OCI-LY1 (cell line): ENCODE data around the gene TRIB2.

Experiments
- CTCF ChIP-seq: fragments of 200-600 bp; sonication (generic), shearing (Covaris generic); IDR thresholded peaks from 2 replicates; pipeline ENCODE4 v1.5.1; 2017; ENCODE audit warnings: mild to moderate bottlenecking, antibody characterized with exemption, low read length, moderate library complexity, mixed read lengths
- EZH2 ChIP-seq: fragments of 200-600 bp; sonication (generic), shearing (Covaris generic); IDR thresholded peaks from 2 replicates; pipeline ENCODE4 v1.8.0; 2017; ENCODE audit warnings: borderline replicate concordance, mixed run types, mild to moderate bottlenecking, antibody characterized with exemption, low read length, moderate library complexity, mixed read lengths

DNA sequence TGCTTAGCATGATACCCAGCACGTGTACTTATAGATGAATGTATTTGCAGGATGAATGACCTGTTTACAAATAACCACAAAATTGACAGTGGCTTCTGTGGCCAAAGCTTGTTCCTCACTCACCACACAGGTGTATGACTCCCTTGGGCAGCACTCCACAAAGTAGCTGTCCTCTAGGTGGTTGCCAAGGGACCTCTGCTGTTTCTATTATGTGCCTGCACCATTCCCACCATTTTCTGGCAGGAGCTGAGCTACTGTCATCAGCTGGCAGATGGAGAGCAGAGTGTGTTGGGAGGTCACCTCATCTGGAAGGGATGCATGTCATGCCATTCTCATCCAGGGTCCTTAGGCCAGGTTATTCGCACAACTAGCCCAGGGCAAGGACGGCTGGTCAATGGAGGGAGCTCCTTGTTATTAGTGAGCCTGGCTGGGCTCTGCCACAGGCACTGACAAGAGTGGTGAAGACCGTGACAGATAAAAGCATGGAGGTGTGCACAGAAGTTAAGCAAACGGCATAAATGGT lies 37.1 kb upstream of the TRIB2 start:
- TF ChIP-seq CTCF (no peak), EZH2 (no peak)
